Measurements from ENCODE around the gene SEC16B.
A peak's percentile ranks its signal among the peaks of the same experiment; 100 is the strongest.

- TF ChIP-seq CTCF (IDR thresholded peaks at IDR 0.05) (peak in 1 of 3 donors; percentile 34), POLR2A (IDR thresholded peaks at IDR 0.05) (no peak)
These were observed 55.9 kb downstream of the SEC16B start for GRCh38 chr1:177913762-177914540.

Measured in breast epithelium (tissue), 3 donors.